HFFc6 (cell line): ENCODE measurements around the gene PANK1. TPM values are rescaled to one million over a fixed set of nuclear protein-coding genes. Genes with fewer than 3 reads are reported as not detected.

Source experiments
- DNase-seq: peaks from one replicate; pipeline ENCODE4 v3.0.0-alpha.2; 2018
- H3K27ac Mint-ChIP-seq: 2 replicates; pipeline ENCODE4 v1.8.0; 2020; ENCODE audit warnings: mild to moderate bottlenecking, mixed read lengths
- H3K27me3 Mint-ChIP-seq: 2 replicates; pipeline ENCODE4 v1.8.0; 2021; ENCODE audit warnings: mild to moderate bottlenecking, moderate library complexity, mixed read lengths; ENCODE audit not compliant: insufficient read depth
- H3K36me3 Mint-ChIP-seq: 2 replicates; pipeline ENCODE4 v1.8.0; 2021; ENCODE audit warnings: low read depth, mixed read lengths
- H3K4me1 Mint-ChIP-seq: 2 replicates; pipeline ENCODE4 v1.8.0; 2020; ENCODE audit warnings: low read depth, mixed read lengths
- H3K4me3 Mint-ChIP-seq: 2 replicates; pipeline ENCODE4 v1.8.0; 2020; ENCODE audit warnings: mild to moderate bottlenecking, moderate library complexity, mixed read lengths
- H3K9me3 Mint-ChIP-seq: 2 replicates; pipeline ENCODE4 v1.8.0; 2020; ENCODE audit warnings: mild to moderate bottlenecking, mixed read lengths
- total RNA-seq, 6 experiments: library from RNA; stranded (reverse); fragmentation: NEBNext Ultra II Directional; extraction: Animal tissue kit (Norgen Biotek cat#: 25700); gene quantifications; 2 replicates in 1 of 6; 3 replicates in 5 of 6; pipeline ENCODE4 v1.2.3, GENCODE V29; 2021
- TF ChIP-seq, protein P1 (sequence below): fragments of 200-600 bp; sonication (generic); IDR thresholded peaks from 2 replicates; pipeline ENCODE4 v1.5.0; 2021; ENCODE audit warnings: antibody characterized with exemption, mild to moderate bottlenecking

PANK1 gene
- total RNA-seq, 6 experiments from 2014 or later: 3.8 to 4.7 (median 4.3) TPM

- Mint-ChIP-seq H3K4me3 (no peak overlapping the region), H3K9me3 (no peaks in the 10 kb centered on the region), H3K4me1 (peaks cover 7% of the 10 kb centered on the region; the same call in 1 of the 2 replicates), H3K27ac (no peak overlapping the region), H3K36me3 (peaks cover 18% of the 10 kb centered on the region), H3K27me3 (no peaks in the 10 kb centered on the region; the same call in 1 of the 2 replicates)
- TF ChIP-seq, protein P1, sequence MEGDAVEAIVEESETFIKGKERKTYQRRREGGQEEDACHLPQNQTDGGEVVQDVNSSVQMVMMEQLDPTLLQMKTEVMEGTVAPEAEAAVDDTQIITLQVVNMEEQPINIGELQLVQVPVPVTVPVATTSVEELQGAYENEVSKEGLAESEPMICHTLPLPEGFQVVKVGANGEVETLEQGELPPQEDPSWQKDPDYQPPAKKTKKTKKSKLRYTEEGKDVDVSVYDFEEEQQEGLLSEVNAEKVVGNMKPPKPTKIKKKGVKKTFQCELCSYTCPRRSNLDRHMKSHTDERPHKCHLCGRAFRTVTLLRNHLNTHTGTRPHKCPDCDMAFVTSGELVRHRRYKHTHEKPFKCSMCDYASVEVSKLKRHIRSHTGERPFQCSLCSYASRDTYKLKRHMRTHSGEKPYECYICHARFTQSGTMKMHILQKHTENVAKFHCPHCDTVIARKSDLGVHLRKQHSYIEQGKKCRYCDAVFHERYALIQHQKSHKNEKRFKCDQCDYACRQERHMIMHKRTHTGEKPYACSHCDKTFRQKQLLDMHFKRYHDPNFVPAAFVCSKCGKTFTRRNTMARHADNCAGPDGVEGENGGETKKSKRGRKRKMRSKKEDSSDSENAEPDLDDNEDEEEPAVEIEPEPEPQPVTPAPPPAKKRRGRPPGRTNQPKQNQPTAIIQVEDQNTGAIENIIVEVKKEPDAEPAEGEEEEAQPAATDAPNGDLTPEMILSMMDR: no peak
- DNase-seq: no peak
These were observed 35.2 kb downstream of the PANK1 start for GRCh38 chr10:89609833-89610346.

- H3K27me3 Mint-ChIP-seq: no peaks in the 10 kb centered on the region; the same call in 1 of the 2 replicates
- H3K4me3 Mint-ChIP-seq: no peak overlapping the region
- H3K9me3 Mint-ChIP-seq: no peaks in the 10 kb centered on the region
- DNase-seq: no peak
- H3K36me3 Mint-ChIP-seq: peaks cover under 1% of the 10 kb centered on the region; the same call in 1 of the 2 replicates
- no peak overlapping the region for H3K27ac Mint-ChIP-seq
- H3K4me1 Mint-ChIP-seq: no peaks in the 10 kb centered on the region
- TF ChIP-seq, protein P1: no peak
These were observed 40.8 kb downstream of the PANK1 start for GRCh38 chr10:89604200-89604599.

DNA sequence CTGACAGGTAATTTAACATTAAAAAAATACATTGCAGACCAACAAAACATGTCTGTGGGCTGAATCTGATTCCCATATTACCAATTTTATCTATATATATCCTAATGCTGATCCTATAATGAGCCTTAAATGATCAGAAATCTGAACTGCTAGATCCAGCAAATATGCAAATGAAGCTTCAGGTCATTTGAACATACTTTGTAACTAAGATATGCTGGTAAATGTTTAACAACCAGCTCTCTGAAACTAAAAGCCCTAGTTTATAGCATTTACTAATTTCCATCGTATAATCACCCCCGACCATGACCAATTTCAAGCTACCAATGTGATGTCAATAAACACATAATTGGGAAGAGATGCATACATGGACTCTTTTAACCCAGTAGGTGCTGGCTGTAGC, 42.1 kb downstream of the PANK1 start:
- H3K27ac Mint-ChIP-seq: no peak overlapping the region

GRCh38 chr10:89601728-89602361, 43.2 kb downstream of the PANK1 start:
- Mint-ChIP-seq H3K36me3 (no peaks in the 10 kb centered on the region), H3K27me3 (no peaks in the 10 kb centered on the region; the same call in 1 of the 2 replicates), H3K9me3 (no peaks in the 10 kb centered on the region), H3K27ac (no peak overlapping the region), H3K4me1 (no peaks in the 10 kb centered on the region), H3K4me3 (no peak overlapping the region)
- TF ChIP-seq, protein P1: no peak
- DNase-seq: no peak

More for the DNA sequence above, 42.1 kb downstream of the PANK1 start:
- no peaks in the 10 kb centered on the region for H3K36me3 Mint-ChIP-seq
- H3K4me3 Mint-ChIP-seq: no peak overlapping the region
- no peaks in the 10 kb centered on the region for H3K4me1 Mint-ChIP-seq
- TF ChIP-seq, protein P1: no peak
- no peaks in the 10 kb centered on the region for H3K9me3 Mint-ChIP-seq
- H3K27me3 Mint-ChIP-seq: no peaks in the 10 kb centered on the region; the same call in 1 of the 2 replicates
- no peak for DNase-seq

DNA sequence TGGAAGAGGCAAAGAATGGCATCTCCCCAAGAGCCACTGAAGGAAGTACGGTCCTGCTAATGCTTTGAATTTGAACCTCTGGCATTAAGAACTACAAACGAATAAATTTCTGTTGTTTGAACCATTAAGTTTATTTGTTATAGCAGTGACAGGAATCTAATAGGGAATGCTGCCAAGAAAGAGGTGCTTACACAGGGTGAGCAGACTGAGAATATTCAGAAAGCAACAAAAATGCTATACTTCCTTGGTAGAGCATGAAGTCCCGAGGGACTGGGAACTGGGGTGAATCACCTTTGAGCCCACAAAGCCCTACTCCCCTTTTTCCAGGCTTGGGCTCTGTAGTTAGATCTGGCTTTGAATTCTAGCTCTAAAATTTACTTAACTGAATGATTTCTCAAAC, 45.0 kb downstream of the PANK1 start:
- Mint-ChIP-seq H3K4me1 (no peaks in the 10 kb centered on the region), H3K36me3 (no peaks in the 10 kb centered on the region), H3K27ac (no peak overlapping the region), H3K27me3 (no peaks in the 10 kb centered on the region), H3K4me3 (no peak overlapping the region), H3K9me3 (no peaks in the 10 kb centered on the region)
- DNase-seq: no peak
- TF ChIP-seq, protein P1: no peak
